Activated T-helper 1 cell treated with Interleukin-2 at 50 U/mL for 16 hours (primary cell): Measurements from ENCODE around the gene SGMS1.
"Not testable (repeated sequence)": the region's sequence is repeated elsewhere in the genome, so short reads cannot be mapped to it uniquely, and the experiment has no call there.

Experiments
- DNase-seq: peaks from one replicate; pipeline ENCODE4 v3.0.0-alpha.2; 2020; ENCODE audit warnings: low read depth

Gene SGMS1

GRCh38 chr10:50508315-50509051, 115.3 kb downstream of the SGMS1 start:
- DNase-seq, result no peak

- no peak for DNase-seq
Measured at GRCh38 chr10:50506861-50507573, 116.7 kb downstream of the SGMS1 start.

GRCh38 chr10:50504389-50504788, 119.4 kb downstream of the SGMS1 start:
- DNase-seq, result no peak

GRCh38 chr10:50503661-50504320, 120.0 kb downstream of the SGMS1 start:
- DNase-seq, result no peak

GRCh38 chr10:50503156-50503555, 120.6 kb downstream of the SGMS1 start:
- not testable (repeated sequence) for DNase-seq

GRCh38 chr10:50501924-50502452, 121.8 kb downstream of the SGMS1 start:
- DNase-seq, result no peak

GRCh38 chr10:50501478-50501877, 122.3 kb downstream of the SGMS1 start:
- DNase-seq, result no peak

GRCh38 chr10:50498465-50498864, 125.3 kb downstream of the SGMS1 start:
- DNase-seq, result no peak

- no peak for DNase-seq
Measured at GRCh38 chr10:50497758-50498157, 126.0 kb downstream of the SGMS1 start.

GRCh38 chr10:50496228-50496627, 127.5 kb downstream of the SGMS1 start:
- no peak for DNase-seq

- no peak for DNase-seq
Measured at GRCh38 chr10:50490241-50490640, 133.5 kb downstream of the SGMS1 start.

GRCh38 chr10:50484550-50484949, 139.2 kb downstream of the SGMS1 start:
- not testable (repeated sequence) for DNase-seq

- no peak for DNase-seq
Measured at GRCh38 chr10:50480054-50481007, 143.4 kb downstream of the SGMS1 start.

- no peak for DNase-seq
Measured at GRCh38 chr10:50477287-50478203, 146.2 kb downstream of the SGMS1 start.

GRCh38 chr10:50473756-50474155, 150.0 kb downstream of the SGMS1 start:
- no peak for DNase-seq

GRCh38 chr10:50472914-50473313, 150.8 kb downstream of the SGMS1 start:
- DNase-seq, result no peak

- no peak for DNase-seq
Measured at GRCh38 chr10:50471583-50471975, 152.2 kb downstream of the SGMS1 start.

- no peak for DNase-seq
Measured at GRCh38 chr10:50470798-50471582, 152.8 kb downstream of the SGMS1 start.

GRCh38 chr10:50470345-50470744, 153.4 kb downstream of the SGMS1 start:
- DNase-seq, result no peak

- no peak for DNase-seq
Measured at GRCh38 chr10:50469778-50470193, 154.0 kb downstream of the SGMS1 start.
